ENCODE data around the gene GRIP2. TPM values are rescaled to one million over a fixed set of nuclear protein-coding genes. Genes with fewer than 3 reads are reported as not detected.
A peak's percentile ranks its signal among the peaks of the same experiment; 100 is the strongest.
"Not testable (repeated sequence)": the region's sequence is repeated elsewhere in the genome, so short reads cannot be mapped to it uniquely, and the experiment has no call there.

GRIP2 gene
- total RNA-seq, 3 donors from 2014 or later, result 0.70 to 2.2 (median 1.6) TPM

DNA sequence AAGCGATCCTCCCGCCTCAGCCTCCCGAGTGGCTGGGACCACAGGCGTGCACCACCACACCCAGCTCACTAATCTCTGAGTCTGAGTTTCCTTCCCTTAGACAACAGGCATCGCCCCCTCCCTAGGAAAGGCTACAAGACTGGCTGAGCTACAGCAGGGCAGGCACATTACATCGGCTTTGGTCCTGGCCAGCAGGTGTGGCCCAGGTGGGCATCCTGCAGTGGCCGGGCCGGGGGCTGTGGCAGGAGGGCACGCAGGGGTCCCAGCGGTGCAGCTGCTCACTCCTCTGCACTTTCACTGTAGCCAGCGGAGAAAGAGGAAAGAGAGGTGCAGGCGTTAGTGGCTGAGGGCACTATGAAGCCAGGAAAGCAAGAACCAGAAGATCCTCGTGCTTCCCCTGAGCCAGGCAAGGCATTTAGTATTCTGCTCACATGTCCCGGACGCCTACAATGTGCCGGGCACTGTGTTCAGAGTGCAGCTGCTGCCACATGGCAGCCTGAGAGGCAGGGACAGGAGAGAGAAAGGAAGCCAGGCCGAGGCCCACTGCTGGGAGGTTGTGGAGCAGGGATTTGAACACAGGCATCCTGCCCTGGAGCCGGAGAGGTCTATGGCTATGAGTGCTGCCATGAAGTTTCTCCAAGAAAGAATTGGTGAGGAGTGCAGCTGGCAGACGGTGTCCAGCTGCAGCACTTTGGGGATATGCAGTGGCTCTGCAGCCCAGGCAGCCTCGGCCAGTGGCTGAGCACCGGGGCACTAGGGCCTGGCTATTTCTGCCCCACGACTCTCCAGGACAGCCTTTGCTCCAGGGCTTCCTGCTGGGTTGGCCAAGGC, 22.3 kb downstream of the GRIP2 start:
- TF ChIP-seq CTCF (IDR thresholded peaks at IDR 0.05), result no peak
- no peaks in the 10 kb centered on the region for H3K36me3 ChIP-seq (ENCODE audit: low read depth)
- ATAC-seq, result no peak
- intact Hi-C loops (cut with DNase I, micrococcal nuclease), result no loop called here
- no peaks in the 10 kb centered on the region for H3K4me1 ChIP-seq (ENCODE audit: low read depth)
- H3K4me3 ChIP-seq, result no peak overlapping the region
- DNase-seq, result no peak
- no peaks in the 10 kb centered on the region for H3K9me3 ChIP-seq

DNA sequence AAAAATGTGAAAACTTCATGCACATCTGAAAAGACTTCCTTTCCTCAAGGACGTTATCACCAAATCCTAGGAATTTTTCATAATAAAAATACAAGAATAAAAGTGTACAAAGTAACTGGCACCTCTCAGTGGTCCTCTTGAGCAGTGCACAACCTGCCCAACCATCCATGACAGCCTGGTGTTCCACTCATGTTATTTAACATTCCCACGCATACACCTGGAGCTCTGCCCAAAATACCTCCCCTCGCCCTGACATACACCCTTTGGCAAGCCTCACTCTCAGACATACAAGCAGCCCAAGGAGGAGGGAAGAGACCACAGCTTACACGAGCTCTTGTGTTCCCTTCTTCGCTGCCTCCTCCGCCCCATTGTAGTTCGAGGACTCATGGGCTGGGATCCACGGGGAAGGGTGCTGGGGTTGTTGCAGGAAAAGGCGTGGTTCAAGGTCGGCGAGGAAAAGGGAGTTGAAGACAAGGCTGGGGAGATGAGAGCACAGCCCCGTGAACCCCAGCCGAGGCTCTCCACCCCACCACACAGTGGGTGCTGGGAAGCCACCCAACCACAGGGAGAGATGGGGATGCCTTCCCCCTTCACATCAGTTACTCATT, 23.3 kb downstream of the GRIP2 start:
- no peaks in the 10 kb centered on the region for H3K9me3 ChIP-seq
- intact Hi-C loops (cut with DNase I, micrococcal nuclease), result no loop called here
- no peak for TF ChIP-seq CTCF (IDR thresholded peaks at IDR 0.05)
- no peaks in the 10 kb centered on the region for H3K36me3 ChIP-seq (ENCODE audit: low read depth)
- ATAC-seq (no peak), DNase-seq (peak in 1 of 3 donors; percentile 4)
- H3K4me3 ChIP-seq, result no peak overlapping the region
- H3K4me1 ChIP-seq (ENCODE audit: low read depth), result no peaks in the 10 kb centered on the region

DNA sequence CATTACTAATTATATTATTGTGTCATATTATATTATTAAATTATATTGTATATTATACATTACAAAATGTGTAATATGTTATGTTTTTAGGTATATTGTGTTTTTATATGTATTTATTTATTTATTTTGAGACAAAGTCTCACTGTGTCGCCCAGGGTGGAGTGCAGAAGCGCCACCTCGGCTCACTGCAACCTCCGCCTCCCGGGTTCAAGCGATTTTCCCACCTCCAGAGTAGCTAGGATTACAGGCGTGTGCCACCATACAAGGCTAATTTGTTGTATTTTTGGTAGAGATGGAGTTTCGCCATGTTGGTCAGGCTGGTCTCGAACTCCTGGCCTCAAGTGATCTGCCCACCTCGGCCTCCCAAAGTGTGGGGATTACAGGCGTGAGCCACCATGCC, 24.6 kb downstream of the GRIP2 start:
- intact Hi-C loops (cut with DNase I, micrococcal nuclease); DNase-seq; H3K4me1 ChIP-seq (ENCODE audit: low read depth); H3K9me3 ChIP-seq; ATAC-seq; H3K4me3 ChIP-seq; H3K36me3 ChIP-seq (ENCODE audit: low read depth): not testable (repeated sequence)

DNA sequence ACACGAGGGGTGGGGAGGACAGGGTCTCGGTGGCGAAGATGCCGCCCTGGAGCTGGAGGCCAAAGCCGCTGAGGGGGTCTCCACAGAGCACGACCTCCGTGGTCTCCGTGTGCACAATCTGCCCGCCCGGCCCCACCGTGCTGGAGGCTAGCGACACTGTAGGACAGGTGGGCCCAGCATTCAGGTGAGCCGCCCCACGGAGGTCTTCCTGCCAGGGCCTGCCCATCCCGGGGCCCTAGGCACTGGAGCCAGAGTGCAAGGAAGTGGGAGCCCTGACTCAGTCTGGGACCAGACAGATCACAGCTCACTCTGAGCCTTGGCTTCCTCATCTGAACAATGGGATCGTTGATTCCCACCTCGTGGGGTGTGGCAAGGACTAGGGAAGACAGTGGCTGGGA, 25.8 kb downstream of the GRIP2 start:
- Histone ChIP-seq H3K4me1 (ENCODE audit: low read depth) (no peaks in the 10 kb centered on the region), H3K4me3 (no peak overlapping the region), H3K36me3 (ENCODE audit: low read depth) (no peaks in the 10 kb centered on the region), H3K9me3 (no peaks in the 10 kb centered on the region)
- TF ChIP-seq CTCF (IDR thresholded peaks at IDR 0.05), result no peak
- ATAC-seq (no peak), DNase-seq (peak in 1 of 3 donors; percentile 31)
- intact Hi-C loops (cut with DNase I, micrococcal nuclease), result no loop called here

DNA sequence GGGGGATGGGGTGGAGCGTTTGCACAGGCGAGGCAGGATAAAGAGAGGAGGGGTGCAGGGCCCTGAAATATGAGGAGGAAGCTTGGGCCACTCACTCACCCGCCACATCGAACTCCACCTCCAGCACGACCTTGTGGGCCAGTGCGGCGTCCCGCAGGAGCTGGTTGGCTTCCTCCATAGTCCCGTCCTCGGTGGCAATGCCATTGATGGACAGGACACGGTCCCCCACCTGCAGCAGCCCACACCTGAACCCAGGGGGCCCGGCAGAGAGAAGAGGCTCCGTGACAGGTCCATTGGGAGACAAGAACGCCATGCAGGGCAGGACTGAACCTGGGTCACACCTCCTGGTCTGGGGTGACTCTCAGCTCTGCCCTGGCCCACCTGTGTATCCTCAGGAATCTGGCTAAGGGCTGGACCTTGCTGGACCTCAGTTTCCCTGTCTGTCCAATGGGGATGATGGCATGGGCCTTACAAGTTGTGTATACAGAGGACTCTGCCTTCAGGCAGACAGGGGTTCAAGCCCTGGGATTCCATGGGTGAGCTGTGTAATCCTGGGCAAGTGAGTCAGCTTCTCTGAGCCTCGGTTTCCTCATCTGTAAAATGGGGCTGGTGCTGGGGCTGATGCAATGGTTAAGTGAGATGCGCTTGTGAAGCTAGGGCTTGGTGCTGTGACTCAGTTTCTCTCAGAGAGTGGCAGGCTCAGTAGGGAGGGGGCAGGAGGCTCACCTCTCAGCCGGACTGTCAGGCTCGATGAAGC, 26.4 kb downstream of the GRIP2 start:
- Histone ChIP-seq H3K4me3 (no peak overlapping the region), H3K4me1 (ENCODE audit: low read depth) (no peaks in the 10 kb centered on the region), H3K9me3 (no peaks in the 10 kb centered on the region), H3K36me3 (ENCODE audit: low read depth) (no peaks in the 10 kb centered on the region)
- TF ChIP-seq CTCF (IDR thresholded peaks at IDR 0.05), result no peak
- ATAC-seq (no peak), DNase-seq (peak in 1 of 3 donors; percentile 36)
- intact Hi-C loops (cut with DNase I, micrococcal nuclease), result no loop called here

- ATAC-seq (no peak), DNase-seq (no peak)
- intact Hi-C loops (cut with DNase I, micrococcal nuclease), result no loop called here
- Histone ChIP-seq H3K4me1 (ENCODE audit: low read depth) (no peaks in the 10 kb centered on the region), H3K4me3 (no peak overlapping the region), H3K36me3 (ENCODE audit: low read depth) (no peaks in the 10 kb centered on the region), H3K9me3 (no peaks in the 10 kb centered on the region)
- TF ChIP-seq CTCF (IDR thresholded peaks at IDR 0.05), result no peak
Measured at GRCh38 chr3:14512942-14513327, 27.2 kb downstream of the GRIP2 start.

Data from mucosa of descending colon (tissue), 3 donors.